ENCODE results near the gene LRRC61.

LRRC61 gene

GRCh38 chr7:150335774-150336112 lies 12.6 kb downstream of the LRRC61 start:
- Histone ChIP-seq H3K36me3 (ENCODE audit: control insufficient read depth, insufficient read depth, low read length) (no peaks in the 10 kb centered on the region), H3K4me2 (ENCODE audit: low read length) (no peak overlapping the region), H3K9ac (no peak overlapping the region), H3K27ac (peak overlapping the region; percentile 40), H3K4me3 (ENCODE audit: low read depth, low read length) (no peak overlapping the region), H3K79me2 (no peaks in the 10 kb centered on the region), H3K9me3 (ENCODE audit: control insufficient read depth, low read length) (no peaks in the 10 kb centered on the region), H2AFZ (no peak overlapping the region), H3K27me3 (ENCODE audit: control insufficient read depth, insufficient read depth, low read length) (no peaks in the 10 kb centered on the region), H3K4me1 (peaks cover 15% of the 10 kb centered on the region)
- TF ChIP-seq, protein P1, sequence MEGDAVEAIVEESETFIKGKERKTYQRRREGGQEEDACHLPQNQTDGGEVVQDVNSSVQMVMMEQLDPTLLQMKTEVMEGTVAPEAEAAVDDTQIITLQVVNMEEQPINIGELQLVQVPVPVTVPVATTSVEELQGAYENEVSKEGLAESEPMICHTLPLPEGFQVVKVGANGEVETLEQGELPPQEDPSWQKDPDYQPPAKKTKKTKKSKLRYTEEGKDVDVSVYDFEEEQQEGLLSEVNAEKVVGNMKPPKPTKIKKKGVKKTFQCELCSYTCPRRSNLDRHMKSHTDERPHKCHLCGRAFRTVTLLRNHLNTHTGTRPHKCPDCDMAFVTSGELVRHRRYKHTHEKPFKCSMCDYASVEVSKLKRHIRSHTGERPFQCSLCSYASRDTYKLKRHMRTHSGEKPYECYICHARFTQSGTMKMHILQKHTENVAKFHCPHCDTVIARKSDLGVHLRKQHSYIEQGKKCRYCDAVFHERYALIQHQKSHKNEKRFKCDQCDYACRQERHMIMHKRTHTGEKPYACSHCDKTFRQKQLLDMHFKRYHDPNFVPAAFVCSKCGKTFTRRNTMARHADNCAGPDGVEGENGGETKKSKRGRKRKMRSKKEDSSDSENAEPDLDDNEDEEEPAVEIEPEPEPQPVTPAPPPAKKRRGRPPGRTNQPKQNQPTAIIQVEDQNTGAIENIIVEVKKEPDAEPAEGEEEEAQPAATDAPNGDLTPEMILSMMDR (IDR thresholded peaks at IDR 0.05) = no peak

- TF ChIP-seq, protein P1 (IDR thresholded peaks at IDR 0.05) = no peak
- no peak overlapping the region for H3K4me2 ChIP-seq (ENCODE audit: low read length)
- no peaks in the 10 kb centered on the region for H3K36me3 ChIP-seq (ENCODE audit: control insufficient read depth, insufficient read depth, low read length)
- H3K9ac ChIP-seq = no peak overlapping the region
- H3K9me3 ChIP-seq (ENCODE audit: control insufficient read depth, low read length) = no peaks in the 10 kb centered on the region
- H3K4me1 ChIP-seq = peaks cover 15% of the 10 kb centered on the region
- H2AFZ ChIP-seq = no peak overlapping the region
- H3K27me3 ChIP-seq (ENCODE audit: control insufficient read depth, insufficient read depth, low read length) = no peaks in the 10 kb centered on the region
- no peak overlapping the region for H3K4me3 ChIP-seq (ENCODE audit: low read depth, low read length)
- H3K27ac ChIP-seq = no peak overlapping the region
- no peaks in the 10 kb centered on the region for H3K79me2 ChIP-seq
These were observed 13.6 kb downstream of the LRRC61 start for GRCh38 chr7:150336746-150337145.

- no peak overlapping the region for H3K4me3 ChIP-seq (ENCODE audit: low read depth, low read length)
- no peaks in the 10 kb centered on the region for H3K9me3 ChIP-seq (ENCODE audit: control insufficient read depth, low read length)
- TF ChIP-seq, protein P1 (IDR thresholded peaks at IDR 0.05) = no peak
- H3K4me2 ChIP-seq (ENCODE audit: low read length) = no peak overlapping the region
- H3K36me3 ChIP-seq (ENCODE audit: control insufficient read depth, insufficient read depth, low read length) = no peaks in the 10 kb centered on the region
- H2AFZ ChIP-seq = no peak overlapping the region
- H3K79me2 ChIP-seq = no peaks in the 10 kb centered on the region
- peaks cover 18% of the 10 kb centered on the region for H3K4me1 ChIP-seq
- no peak overlapping the region for H3K27ac ChIP-seq
- H3K9ac ChIP-seq = no peak overlapping the region
- H3K27me3 ChIP-seq (ENCODE audit: control insufficient read depth, insufficient read depth, low read length) = no peaks in the 10 kb centered on the region
These were observed 14.0 kb downstream of the LRRC61 start for GRCh38 chr7:150337179-150337578.

GRCh38 chr7:150337659-150338081 lies 14.5 kb downstream of the LRRC61 start:
- TF ChIP-seq, protein P1 (IDR thresholded peaks at IDR 0.05) = no peak
- H3K9ac ChIP-seq = no peak overlapping the region
- H2AFZ ChIP-seq = no peak overlapping the region
- H3K4me2 ChIP-seq (ENCODE audit: low read length) = no peak overlapping the region
- no peaks in the 10 kb centered on the region for H3K79me2 ChIP-seq
- H3K4me1 ChIP-seq = peaks cover 18% of the 10 kb centered on the region
- H3K27me3 ChIP-seq (ENCODE audit: control insufficient read depth, insufficient read depth, low read length) = no peaks in the 10 kb centered on the region
- H3K9me3 ChIP-seq (ENCODE audit: control insufficient read depth, low read length) = no peaks in the 10 kb centered on the region
- no peaks in the 10 kb centered on the region for H3K36me3 ChIP-seq (ENCODE audit: control insufficient read depth, insufficient read depth, low read length)
- H3K27ac ChIP-seq = no peak overlapping the region
- no peak overlapping the region for H3K4me3 ChIP-seq (ENCODE audit: low read depth, low read length)

- Histone ChIP-seq H3K79me2 (no peaks in the 10 kb centered on the region), H2AFZ (no peak overlapping the region), H3K9me3 (ENCODE audit: control insufficient read depth, low read length) (no peaks in the 10 kb centered on the region), H3K4me1 (peaks cover 18% of the 10 kb centered on the region), H3K36me3 (ENCODE audit: control insufficient read depth, insufficient read depth, low read length) (no peaks in the 10 kb centered on the region), H3K27ac (no peak overlapping the region), H3K27me3 (ENCODE audit: control insufficient read depth, insufficient read depth, low read length) (no peaks in the 10 kb centered on the region), H3K9ac (no peak overlapping the region), H3K4me2 (ENCODE audit: low read length) (peak overlapping the region; percentile 80), H3K4me3 (ENCODE audit: low read depth, low read length) (no peak overlapping the region)
- TF ChIP-seq, protein P1 (IDR thresholded peaks at IDR 0.05) = no peak
These were observed 15.1 kb downstream of the LRRC61 start for GRCh38 chr7:150338166-150338829.
